HG03060 (cell line): Measurements from ENCODE around the gene SNX25.
"Not testable (repeated sequence)": the region's sequence is repeated elsewhere in the genome, so short reads cannot be mapped to it uniquely, and the experiment has no call there.

ENCODE experiments used
- ATAC-seq: cut with Tn5 transposase; IDR thresholded peaks from one replicate; pipeline ENCODE4 v1.9.1; 2021; ENCODE audit warnings: low read depth, moderate number of reproducible peaks; ENCODE audit not compliant: unreplicated experiment

The SNX25 gene

GRCh38 chr4:185332575-185333464 lies 123.4 kb downstream of the SNX25 start:
- peak; percentile 70 for ATAC-seq

- ATAC-seq: no peak
Observed at GRCh38 chr4:185334326-185334725, 124.9 kb downstream of the SNX25 start.

- ATAC-seq: no peak
Observed at GRCh38 chr4:185335579-185335978, 126.2 kb downstream of the SNX25 start.

- no peak for ATAC-seq
Observed at GRCh38 chr4:185339941-185340340, 130.5 kb downstream of the SNX25 start.

- ATAC-seq: no peak
Observed at GRCh38 chr4:185341377-185341776, 132.0 kb downstream of the SNX25 start.

GRCh38 chr4:185341841-185342240 lies 132.4 kb downstream of the SNX25 start:
- peak; percentile 37 for ATAC-seq

- no peak for ATAC-seq
Observed at GRCh38 chr4:185343726-185344581, 134.6 kb downstream of the SNX25 start.

- peak; percentile 48 for ATAC-seq
Observed at GRCh38 chr4:185344743-185345538, 135.5 kb downstream of the SNX25 start.

GRCh38 chr4:185346975-185347601 lies 137.7 kb downstream of the SNX25 start:
- ATAC-seq: no peak

- no peak for ATAC-seq
Observed at GRCh38 chr4:185351691-185352090, 142.3 kb downstream of the SNX25 start.

- ATAC-seq: no peak
Observed at GRCh38 chr4:185352202-185352601, 142.8 kb downstream of the SNX25 start.

- no peak for ATAC-seq
Observed at GRCh38 chr4:185352741-185353140, 143.3 kb downstream of the SNX25 start.

GRCh38 chr4:185357211-185357610 lies 147.8 kb downstream of the SNX25 start:
- ATAC-seq: no peak

- ATAC-seq: no peak
Observed at GRCh38 chr4:185357733-185358440, 148.5 kb downstream of the SNX25 start.

- ATAC-seq: no peak
Observed at GRCh38 chr4:185358514-185358913, 149.1 kb downstream of the SNX25 start.

GRCh38 chr4:185358959-185359358 lies 149.6 kb downstream of the SNX25 start:
- ATAC-seq: no peak

- no peak for ATAC-seq
Observed at GRCh38 chr4:185359767-185360446, 150.5 kb downstream of the SNX25 start.

GRCh38 chr4:185361872-185362271 lies 152.5 kb downstream of the SNX25 start:
- no peak for ATAC-seq

GRCh38 chr4:185362570-185362969 lies 153.2 kb downstream of the SNX25 start:
- ATAC-seq: not testable (repeated sequence)
